ENCODE results near the gene GRIN2C. TPM values are rescaled to one million over a fixed set of nuclear protein-coding genes. Genes with fewer than 3 reads are reported as not detected.

GRIN2C gene
- total and polyA plus RNA-seq, 2 of the 4 experiments (the other 2 are of a cell fraction) = 0.22 TPM; not detected in 1

DNA sequence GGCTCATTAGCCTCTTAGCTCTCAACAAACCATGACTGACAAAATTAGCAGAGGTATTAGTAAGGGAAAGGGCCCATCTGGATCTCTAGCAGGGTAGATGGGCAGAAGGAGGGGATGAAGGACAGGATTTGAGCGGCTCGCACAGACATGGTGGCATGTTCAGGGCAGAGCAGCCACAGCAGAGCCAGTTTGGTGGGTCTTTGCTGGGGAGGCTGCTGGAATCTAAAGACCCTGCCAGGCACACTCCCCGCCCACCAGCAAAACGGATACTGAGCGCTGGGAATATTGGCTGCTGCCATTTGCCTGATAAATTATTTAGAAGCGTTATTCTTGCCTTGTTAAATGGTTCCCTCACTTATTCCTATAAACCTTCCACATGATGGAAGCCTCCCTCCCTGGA, 62.8 kb downstream of the GRIN2C start:
- no peak overlapping the region for H2BK5ac ChIP-seq (ENCODE audit: low read depth, low read length, poor library complexity, severe bottlenecking)
- ChIA-PET POLR2A (ENCODE audit: unreplicated experiment) (no interaction called here), CTCF (no interaction called here)
- dilution Hi-C loops (cut with HindIII; ENCODE audit: low sequenced_read_pairs, unreplicated experiment) (no loop called here), intact Hi-C loops (cut with micrococcal nuclease) (no loop called here), in situ Hi-C loops (cut with MboI; ENCODE audit: low sequenced_read_pairs) (no loop called here)
- no peak for DNase-seq
- no peak overlapping the region for H4K5ac ChIP-seq (ENCODE audit: low read depth, low read length)
- TF ChIP-seq, protein P1, sequence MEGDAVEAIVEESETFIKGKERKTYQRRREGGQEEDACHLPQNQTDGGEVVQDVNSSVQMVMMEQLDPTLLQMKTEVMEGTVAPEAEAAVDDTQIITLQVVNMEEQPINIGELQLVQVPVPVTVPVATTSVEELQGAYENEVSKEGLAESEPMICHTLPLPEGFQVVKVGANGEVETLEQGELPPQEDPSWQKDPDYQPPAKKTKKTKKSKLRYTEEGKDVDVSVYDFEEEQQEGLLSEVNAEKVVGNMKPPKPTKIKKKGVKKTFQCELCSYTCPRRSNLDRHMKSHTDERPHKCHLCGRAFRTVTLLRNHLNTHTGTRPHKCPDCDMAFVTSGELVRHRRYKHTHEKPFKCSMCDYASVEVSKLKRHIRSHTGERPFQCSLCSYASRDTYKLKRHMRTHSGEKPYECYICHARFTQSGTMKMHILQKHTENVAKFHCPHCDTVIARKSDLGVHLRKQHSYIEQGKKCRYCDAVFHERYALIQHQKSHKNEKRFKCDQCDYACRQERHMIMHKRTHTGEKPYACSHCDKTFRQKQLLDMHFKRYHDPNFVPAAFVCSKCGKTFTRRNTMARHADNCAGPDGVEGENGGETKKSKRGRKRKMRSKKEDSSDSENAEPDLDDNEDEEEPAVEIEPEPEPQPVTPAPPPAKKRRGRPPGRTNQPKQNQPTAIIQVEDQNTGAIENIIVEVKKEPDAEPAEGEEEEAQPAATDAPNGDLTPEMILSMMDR (conservative IDR thresholded peaks at IDR 0.05; ENCODE audit: low read depth, low read length) = no peak
- TF ChIP-seq MAFK (IDR thresholded peaks at IDR 0.05; ENCODE audit: low read depth, low read length) = no peak
- no peak for TF ChIP-seq RCOR1 (IDR thresholded peaks at IDR 0.05; ENCODE audit: insufficient replicate concordance, low read length)
- TF ChIP-seq NFE2L2 (IDR thresholded peaks at IDR 0.05; ENCODE audit: low read depth, low read length) = no peak
- TF ChIP-seq CHD1 (IDR thresholded peaks at IDR 0.05; ENCODE audit: low read depth, low read length) = no peak
- no peak for TF ChIP-seq MXI1 (IDR thresholded peaks at IDR 0.05; ENCODE audit: borderline replicate concordance, low read depth, low read length)
- TF ChIP-seq FOS (IDR thresholded peaks at IDR 0.05; ENCODE audit: low read depth, low read length) = no peak
- no peak for TF ChIP-seq BHLHE40 (IDR thresholded peaks at IDR 0.05; ENCODE audit: low read depth, low read length)
- no peak for TF ChIP-seq POLR2A (IDR thresholded peaks at IDR 0.05; ENCODE audit: low read depth, low read length)
- TF ChIP-seq CEBPB (IDR thresholded peaks at IDR 0.05; ENCODE audit: low read depth, low read length) = no peak
- TF ChIP-seq SMC3 (IDR thresholded peaks at IDR 0.05; ENCODE audit: low read depth, low read length) = no peak
- TF ChIP-seq, protein P2, sequence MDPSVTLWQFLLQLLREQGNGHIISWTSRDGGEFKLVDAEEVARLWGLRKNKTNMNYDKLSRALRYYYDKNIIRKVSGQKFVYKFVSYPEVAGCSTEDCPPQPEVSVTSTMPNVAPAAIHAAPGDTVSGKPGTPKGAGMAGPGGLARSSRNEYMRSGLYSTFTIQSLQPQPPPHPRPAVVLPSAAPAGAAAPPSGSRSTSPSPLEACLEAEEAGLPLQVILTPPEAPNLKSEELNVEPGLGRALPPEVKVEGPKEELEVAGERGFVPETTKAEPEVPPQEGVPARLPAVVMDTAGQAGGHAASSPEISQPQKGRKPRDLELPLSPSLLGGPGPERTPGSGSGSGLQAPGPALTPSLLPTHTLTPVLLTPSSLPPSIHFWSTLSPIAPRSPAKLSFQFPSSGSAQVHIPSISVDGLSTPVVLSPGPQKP (IDR thresholded peaks at IDR 0.05; ENCODE audit: borderline replicate concordance, low read depth, low read length) = no peak
- TF ChIP-seq RAD21 (IDR thresholded peaks at IDR 0.05; ENCODE audit: low read length) = no peak
- TF ChIP-seq RFX5 (IDR thresholded peaks at IDR 0.05; ENCODE audit: low read depth, low read length) = no peak
- TF ChIP-seq MAZ (IDR thresholded peaks at IDR 0.05; ENCODE audit: borderline replicate concordance, low read depth, low read length) = no peak
- TF ChIP-seq USF2 (IDR thresholded peaks at IDR 0.05; ENCODE audit: low read depth, low read length) = no peak
- no peak for ATAC-seq (ENCODE audit: low read depth)
- H4K20me1 ChIP-seq (ENCODE audit: insufficient read depth, low read length) = no peaks in the 10 kb centered on the region
- no peaks in the 10 kb centered on the region for H3K4me1 ChIP-seq (ENCODE audit: control insufficient read depth, insufficient read depth, low read length)
- no peak overlapping the region for H3K27ac ChIP-seq (ENCODE audit: insufficient read depth, low read length)
- H3K27me3 ChIP-seq (ENCODE audit: control insufficient read depth, insufficient read depth, low read length) = no peaks in the 10 kb centered on the region
- peaks cover 42% of the 10 kb centered on the region for H3K36me3 ChIP-seq (ENCODE audit: control insufficient read depth, insufficient read depth, low read length)
- 87% methylated on average over 3 of the region's 6 CpGs; no CpG with 5 or more reads in 1 of the 2 experiments for WGBS, 2 experiments (ENCODE audit: extremely low coverage in 2 of 2, insufficient read length in 1 of 2)
- H3K18ac ChIP-seq (ENCODE audit: low read depth, low read length) = no peak overlapping the region
- no peak overlapping the region for H2BK15ac ChIP-seq (ENCODE audit: low read depth, low read length)
- H3K9me3 ChIP-seq (ENCODE audit: control insufficient read depth, insufficient read depth, low read length) = no peaks in the 10 kb centered on the region
- no peaks in the 10 kb centered on the region for H3K79me1 ChIP-seq (ENCODE audit: low read depth in 1 of 2, low read length in 2 of 2)
- no peak overlapping the region for H3K4me3 ChIP-seq (ENCODE audit: insufficient read depth, low read depth, low read length)
- H4K8ac ChIP-seq (ENCODE audit: low read depth in 2 of 2, low read length in 2 of 2) = no peak overlapping the region
- H3K23ac ChIP-seq (ENCODE audit: low read depth, low read length) = no peak overlapping the region
- H3K4me2 ChIP-seq (ENCODE audit: low read depth, low read length) = no peak overlapping the region
- no peak overlapping the region for H2AK9ac ChIP-seq (replicated peaks; ENCODE audit: low read depth, low read length, poor library complexity)
- no peak overlapping the region for H2BK120ac ChIP-seq (ENCODE audit: low read depth, low read length)
- no peaks in the 10 kb centered on the region for H3K9me1 ChIP-seq (ENCODE audit: insufficient read depth, low read length)
- no peak overlapping the region for H2BK20ac ChIP-seq (ENCODE audit: low read depth, low read length)
- no peak overlapping the region for H3K56ac ChIP-seq (ENCODE audit: extremely low read depth, insufficient read depth, low read length)
- no peak overlapping the region for H2AK5ac ChIP-seq (ENCODE audit: low read depth, low read length)
- no peak overlapping the region for H3K14ac ChIP-seq (replicated peaks; ENCODE audit: low read depth, low read length)
- no TSS peak for BruUV-seq (replicated peaks)
- H3K9ac ChIP-seq (ENCODE audit: low read depth, low read length) = no peak overlapping the region
- H2AFZ ChIP-seq (replicated peaks; ENCODE audit: low read length, poor library complexity) = no peak overlapping the region
- H3K4ac ChIP-seq (ENCODE audit: low read depth, low read length) = no peak overlapping the region
- H4K91ac ChIP-seq (ENCODE audit: insufficient read depth, low read depth, low read length) = no peak overlapping the region

Data from IMR-90 (cell line).